Upper lobe of right lung (tissue), 1 donor: ENCODE measurements around the gene TMEM52. TPM values are rescaled to one million over a fixed set of nuclear protein-coding genes. Genes with fewer than 3 reads are reported as not detected.
"Not testable (repeated sequence)": the region's sequence is repeated elsewhere in the genome, so short reads cannot be mapped to it uniquely, and the experiment has no call there.

Experiments
- ATAC-seq: fragments of 200-7000 bp; cut with Tn5 transposase; one replicate; pipeline ENCODE4 v1.9.1; 2020; ENCODE audit warnings: mild to moderate bottlenecking, moderate library complexity
- DNase-seq: peaks from one replicate; pipeline ENCODE4 v3.0.0-alpha.2; 2020
- H3K27ac ChIP-seq: fragments of 200-600 bp; one replicate; pipeline ENCODE4 v1.8.0; 2022
- H3K27me3 ChIP-seq: fragments of 200-600 bp; one replicate; pipeline ENCODE4 v1.8.0; 2022; ENCODE audit warnings: mild to moderate bottlenecking
- H3K36me3 ChIP-seq: fragments of 200-600 bp; one replicate; pipeline ENCODE4 v1.8.0; 2022
- H3K4me1 ChIP-seq: fragments of 200-600 bp; one replicate; pipeline ENCODE4 v1.8.0; 2022
- H3K4me3 ChIP-seq: fragments of 200-600 bp; one replicate; pipeline ENCODE4 v1.8.0; 2022; ENCODE audit warnings: mild to moderate bottlenecking
- H3K9me3 ChIP-seq: fragments of 200-600 bp; one replicate; pipeline ENCODE4 v1.8.0; 2022
- CTCF ChIP-seq: fragments of 200-600 bp; IDR thresholded peaks from one replicate; pipeline ENCODE4 v1.8.0; 2022; ENCODE audit warnings: antibody characterized with exemption
- intact Hi-C: fragments of 100-400 bp; cut with DNase I; formaldehyde crosslinking; loops from one replicate; pipeline ENCODE4 v1.11.0; 2022
- total RNA-seq: library from RNA; stranded (reverse); fragmentation: NEBNext Ultra II Directional; extraction: Animal tissue kit (Norgen Biotek cat#: 25700); gene quantifications from one replicate; pipeline ENCODE4 v1.2.1, GENCODE V29; 2021
- donor health status: DM: no; HTN: yes; CAD: no; lungs with severe emphysema.

The TMEM52 gene
- total RNA-seq, 1 donor from 2014 or later: 1.5 TPM

DNA sequence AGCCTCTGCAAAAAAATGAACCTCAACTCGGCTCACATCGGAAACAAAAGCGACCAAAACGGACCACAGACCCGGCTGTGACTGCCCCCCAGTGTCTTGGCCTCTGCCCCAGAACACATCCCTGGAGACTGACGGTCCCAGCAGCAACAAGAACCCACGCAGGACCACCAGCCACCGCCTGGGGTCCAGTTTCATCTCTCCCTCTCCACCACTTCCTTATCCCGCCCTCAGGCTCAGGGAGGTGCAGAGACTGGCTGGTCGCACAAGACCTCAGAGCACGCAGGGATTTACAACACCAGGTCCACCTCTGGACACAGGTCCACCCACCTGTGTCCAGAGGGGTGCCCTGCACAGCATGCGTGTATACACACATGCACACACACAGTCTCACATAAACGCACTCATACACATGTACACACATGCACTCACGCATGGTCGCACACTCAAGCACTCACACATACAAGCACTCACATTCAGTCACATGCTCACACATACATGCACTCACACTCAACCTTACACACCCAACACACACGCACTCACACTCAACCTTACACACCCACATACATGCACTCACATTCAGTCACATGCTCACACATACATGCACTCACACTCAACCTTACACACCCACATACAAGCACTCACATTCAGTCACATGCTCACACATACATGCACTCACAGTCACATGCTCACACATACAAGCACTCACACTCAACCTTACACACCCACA, 18.6 kb upstream of the TMEM52 start:
- intact Hi-C loops: no loop called here

GRCh38 chr1:1937061-1937460, 18.0 kb upstream of the TMEM52 start:
- DNase-seq (no peak), ATAC-seq (no peak)
- H3K27me3 ChIP-seq: peaks cover 7% of the 10 kb centered on the region
- no peaks in the 10 kb centered on the region for H3K36me3 ChIP-seq
- H3K9me3 ChIP-seq: no peaks in the 10 kb centered on the region
- H3K27ac ChIP-seq: no peak overlapping the region
- intact Hi-C loops: no loop called here
- no peak for TF ChIP-seq CTCF
- H3K4me1 ChIP-seq: no peaks in the 10 kb centered on the region
- H3K4me3 ChIP-seq: no peak overlapping the region

More for the DNA sequence above, 18.6 kb upstream of the TMEM52 start:
- H3K36me3 ChIP-seq: no peaks in the 10 kb centered on the region
- H3K4me3 ChIP-seq: no peak overlapping the region
- no peak for DNase-seq
- no peak for TF ChIP-seq CTCF
- no peaks in the 10 kb centered on the region for H3K4me1 ChIP-seq
- ATAC-seq: no peak
- H3K9me3 ChIP-seq: no peaks in the 10 kb centered on the region
- H3K27me3 ChIP-seq: peaks cover 12% of the 10 kb centered on the region
- H3K27ac ChIP-seq: no peak overlapping the region

- ATAC-seq, H3K27ac ChIP-seq, intact Hi-C loops, H3K9me3 ChIP-seq, DNase-seq, H3K4me1 ChIP-seq, H3K4me3 ChIP-seq, H3K36me3 ChIP-seq, H3K27me3 ChIP-seq: not testable (repeated sequence)
Measured at GRCh38 chr1:1934848-1935247, 15.8 kb upstream of the TMEM52 start.

DNA sequence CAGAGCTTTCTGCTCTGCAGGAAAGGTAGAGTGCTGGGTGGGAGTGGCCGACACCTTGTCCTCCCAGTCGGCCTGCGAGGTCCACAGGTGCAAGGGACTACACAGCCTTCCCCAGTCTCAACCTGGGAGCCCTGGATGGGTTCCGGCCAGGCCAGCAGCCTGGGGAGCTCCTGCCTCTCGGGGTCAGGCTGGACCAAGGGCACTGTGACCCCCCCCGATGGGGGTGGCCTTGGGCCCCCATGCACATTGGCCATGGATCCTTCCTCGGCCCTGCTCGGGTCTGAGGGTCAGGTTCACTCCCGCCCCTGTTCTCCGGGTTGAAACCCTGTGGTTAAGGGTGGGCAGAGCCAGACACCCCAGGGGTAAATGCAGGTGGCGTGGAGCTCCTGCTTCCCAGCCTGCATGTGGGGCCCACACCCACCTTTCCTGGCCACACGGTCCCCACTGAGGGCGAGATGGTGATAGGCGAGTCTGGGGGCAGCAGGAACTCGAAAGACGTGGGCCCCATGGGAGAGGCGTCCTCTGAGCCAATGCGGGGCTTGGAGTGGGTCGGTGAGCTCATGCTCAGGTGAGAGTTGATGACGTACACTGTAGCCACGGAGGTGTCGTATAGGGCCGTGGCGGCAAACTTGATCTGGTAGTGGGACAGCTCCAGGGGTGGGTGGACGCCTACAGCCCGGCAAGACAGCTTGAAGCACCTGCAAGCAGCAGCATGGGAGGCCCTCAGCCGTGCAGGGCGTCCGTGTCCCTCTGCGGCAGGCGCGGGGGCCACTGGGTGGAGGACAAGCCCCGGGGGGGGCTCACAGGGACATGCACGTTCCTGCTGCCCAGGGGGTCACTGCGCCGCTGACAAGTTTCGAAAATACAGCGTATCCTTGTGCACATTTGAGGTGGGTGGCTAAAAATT, 10.8 kb upstream of the TMEM52 start:
- ATAC-seq (no peak), DNase-seq (no peak)
- Histone ChIP-seq H3K27ac (no peak overlapping the region), H3K27me3 (no peaks in the 10 kb centered on the region), H3K36me3 (no peaks in the 10 kb centered on the region), H3K4me3 (no peak overlapping the region), H3K4me1 (no peaks in the 10 kb centered on the region), H3K9me3 (no peaks in the 10 kb centered on the region)
- intact Hi-C loops: no loop called here
- no peak for TF ChIP-seq CTCF

GRCh38 chr1:1929102-1929638, 10.1 kb upstream of the TMEM52 start:
- Histone ChIP-seq H3K4me3 (no peak overlapping the region), H3K4me1 (no peaks in the 10 kb centered on the region), H3K36me3 (no peaks in the 10 kb centered on the region), H3K27ac (no peak overlapping the region), H3K9me3 (no peaks in the 10 kb centered on the region), H3K27me3 (no peaks in the 10 kb centered on the region)
- DNase-seq (no peak), ATAC-seq (no peak)
- TF ChIP-seq CTCF: no peak
- intact Hi-C loops: no loop called here
